Kasumi-1 (cell line): ENCODE measurements around the gene RBPMS2.

Experiments used
- DNase-seq, 2 experiments: peaks; one replicate each; lab custom pipeline; 2025; lab: John Stamatoyannopoulos, UW

The RBPMS2 gene

GRCh38 chr15:64782751-64783150 is 7.4 kb upstream of the RBPMS2 start:
- no peak for DNase-seq

GRCh38 chr15:64781299-64781698 is 5.9 kb upstream of the RBPMS2 start:
- DNase-seq, result no peak

GRCh38 chr15:64780600-64781156 is 5.3 kb upstream of the RBPMS2 start:
- DNase-seq, result no peak

- DNase-seq, result no peak
These were observed 4.2 kb upstream of the RBPMS2 start for GRCh38 chr15:64779630-64780029.

- no peak for DNase-seq
These were observed 3.6 kb upstream of the RBPMS2 start for GRCh38 chr15:64779024-64779423.

DNA sequence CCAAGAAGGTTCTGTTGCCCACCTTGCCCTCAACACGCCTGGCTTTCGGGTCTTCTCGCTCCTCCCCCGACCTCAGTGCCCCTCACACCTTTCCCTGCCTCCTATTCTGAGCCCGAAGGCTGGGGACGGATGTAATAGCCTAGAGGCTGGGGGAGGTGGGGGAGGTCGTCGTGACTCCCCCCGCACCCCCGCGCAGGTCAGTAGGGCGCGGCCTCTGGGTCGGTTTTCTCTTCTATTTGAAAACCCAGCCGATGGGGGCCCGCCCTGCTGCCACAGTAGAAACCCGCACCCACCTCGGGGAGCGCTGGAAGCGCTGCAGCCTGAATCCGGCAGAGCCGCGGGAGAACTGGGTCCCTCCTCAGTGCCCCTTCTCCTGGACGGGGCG is 1.0 kb upstream of the RBPMS2 start:
- no peak for DNase-seq

GRCh38 chr15:64774629-64775493 is 528 bp downstream of the RBPMS2 start:
- DNase-seq, result no peak

DNA sequence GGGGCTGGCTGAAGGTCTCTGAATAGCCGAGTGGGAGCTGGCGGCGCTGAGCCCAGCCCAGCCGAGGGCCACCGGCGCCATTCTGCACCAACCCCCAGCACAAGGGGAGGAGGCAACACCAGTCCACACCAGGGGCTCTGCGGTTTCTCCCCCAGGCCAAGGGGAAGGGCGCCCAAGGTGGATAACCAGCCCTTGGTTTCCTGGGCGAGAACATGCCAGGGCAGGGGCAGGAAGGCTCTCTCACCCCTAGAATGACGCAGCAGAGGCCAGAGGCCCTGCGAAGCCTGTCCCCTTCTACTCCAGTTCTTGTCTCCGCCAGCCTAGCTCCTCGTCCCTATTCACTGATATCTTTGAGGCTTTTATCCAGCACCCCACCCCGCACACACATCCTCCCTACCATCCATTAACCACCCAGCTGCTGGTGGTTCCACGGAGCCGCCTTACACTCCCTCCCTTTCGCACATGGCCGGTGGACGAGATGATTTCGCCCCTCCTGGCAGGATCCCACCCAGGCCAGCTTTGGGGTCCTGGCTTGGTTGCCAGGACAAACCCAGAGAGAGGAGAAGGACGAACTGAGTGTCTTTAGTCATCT is 1.3 kb downstream of the RBPMS2 start:
- DNase-seq, result no peak

DNA sequence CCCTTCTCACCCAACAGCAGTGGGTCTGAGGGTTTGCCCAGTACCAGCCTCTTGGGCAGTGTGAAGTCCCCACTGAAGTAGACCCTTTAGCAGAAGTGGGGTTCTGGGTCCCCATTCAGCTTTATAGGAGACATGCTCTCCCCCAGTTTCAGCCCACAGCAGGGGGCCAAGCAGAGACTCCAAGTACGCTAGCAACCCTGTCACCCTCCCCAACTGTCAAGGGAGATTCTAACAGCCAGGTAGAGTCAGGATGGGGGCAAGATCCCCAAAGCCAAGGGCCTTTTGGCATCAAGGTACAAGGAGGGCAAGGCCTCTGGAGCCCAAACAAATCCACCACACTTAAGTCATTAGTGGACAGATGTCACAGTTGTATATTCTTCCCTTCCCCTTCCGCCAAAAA is 1.8 kb downstream of the RBPMS2 start:
- no peak for DNase-seq

DNA sequence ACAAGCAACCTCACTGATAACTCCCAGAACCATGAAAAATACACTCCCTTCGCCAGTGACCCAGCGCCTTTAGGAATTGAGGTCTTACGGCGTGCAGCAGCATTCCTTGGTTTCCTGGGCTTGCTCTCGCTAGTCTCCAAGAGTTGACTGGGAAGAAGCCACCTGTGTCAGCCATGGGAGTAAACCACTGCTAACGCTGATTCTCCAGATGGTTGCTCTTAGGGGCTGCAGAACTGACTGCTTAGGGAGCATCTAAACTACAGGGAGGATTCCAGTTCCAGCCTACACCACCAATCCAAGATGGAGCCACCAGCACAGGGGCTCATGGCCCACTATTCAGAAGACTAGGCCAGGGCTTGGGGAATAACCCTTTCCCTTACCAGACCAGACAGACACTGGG is 2.4 kb downstream of the RBPMS2 start:
- no peak for DNase-seq

- DNase-seq, result no peak
These were observed 2.9 kb downstream of the RBPMS2 start for GRCh38 chr15:64772488-64772887.

GRCh38 chr15:64770626-64771025 is 4.8 kb downstream of the RBPMS2 start:
- no peak for DNase-seq

- DNase-seq, result no peak
These were observed 8.2 kb downstream of the RBPMS2 start for GRCh38 chr15:64767203-64767602.

DNA sequence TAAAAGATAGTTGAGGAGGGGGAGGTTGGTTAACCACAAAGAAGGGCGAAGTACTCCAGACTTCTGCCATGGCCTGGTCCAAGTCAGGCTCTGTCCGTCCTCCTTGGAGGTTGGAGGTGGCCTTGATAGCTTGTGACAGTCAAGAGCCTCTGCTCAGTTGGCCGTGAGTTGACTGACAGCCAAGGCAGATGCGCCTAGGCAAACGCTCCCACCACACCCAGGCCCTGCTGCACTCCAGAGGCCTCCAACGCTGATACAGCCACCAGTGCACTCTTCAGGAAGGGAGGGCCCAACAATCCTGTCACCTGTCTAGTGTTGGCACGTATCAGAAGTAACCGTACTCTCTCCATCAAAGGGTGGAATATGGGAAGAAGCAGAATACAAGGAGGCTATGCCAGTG is 9.3 kb downstream of the RBPMS2 start:
- no peak for DNase-seq

GRCh38 chr15:64763874-64764273 is 11.5 kb downstream of the RBPMS2 start:
- no peak for DNase-seq

GRCh38 chr15:64763462-64763861 is 11.9 kb downstream of the RBPMS2 start:
- DNase-seq, result no peak

GRCh38 chr15:64763021-64763420 is 12.4 kb downstream of the RBPMS2 start:
- no peak for DNase-seq

GRCh38 chr15:64762546-64762945 is 12.8 kb downstream of the RBPMS2 start:
- no peak for DNase-seq

DNA sequence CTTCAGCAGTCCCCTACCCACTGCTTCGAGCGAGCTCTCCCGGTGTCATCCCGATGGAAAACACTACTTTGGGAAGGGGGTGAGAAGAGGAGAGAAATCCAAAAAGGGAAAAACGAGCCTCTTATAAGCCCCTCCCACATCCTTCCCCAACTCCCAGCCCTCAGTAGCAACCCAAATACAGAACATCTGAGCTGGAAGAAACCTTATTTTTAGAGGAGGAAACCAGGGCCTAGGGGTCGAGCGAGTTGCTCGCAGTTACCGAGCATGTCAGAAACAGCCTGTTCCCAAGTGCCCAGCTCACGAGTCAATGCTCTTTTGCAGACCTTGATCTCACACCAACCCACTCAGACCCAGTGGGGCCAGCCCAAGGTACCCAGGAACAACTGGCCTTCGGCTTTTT is 14.2 kb downstream of the RBPMS2 start:
- DNase-seq, result no peak

DNA sequence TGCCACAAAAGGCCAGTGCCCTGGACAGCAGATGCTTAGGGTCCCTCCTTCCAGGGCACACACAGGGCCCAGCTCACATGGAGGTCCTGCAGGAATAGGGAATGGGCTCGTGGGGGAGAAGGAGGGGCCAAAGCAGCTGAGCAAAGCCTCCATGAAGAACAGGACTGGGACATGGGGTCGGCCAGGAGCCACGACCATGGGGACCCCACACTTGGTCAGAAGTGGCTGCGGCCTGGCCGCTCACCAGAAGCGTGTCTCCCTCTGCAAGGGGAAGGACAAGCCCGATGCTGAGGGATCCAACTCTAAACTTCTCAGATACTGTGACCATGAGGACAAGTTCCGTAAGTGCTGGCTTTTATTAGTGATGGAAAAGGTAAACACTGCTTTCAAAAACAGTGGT is 15.3 kb downstream of the RBPMS2 start:
- no peak for DNase-seq

- no peak for DNase-seq
These were observed 19.9 kb downstream of the RBPMS2 start for GRCh38 chr15:64755427-64755940.

- no peak for DNase-seq
These were observed 20.5 kb downstream of the RBPMS2 start for GRCh38 chr15:64754663-64755426.
